ENCODE data around the gene FCHO1.
A peak's percentile ranks its signal among the peaks of the same experiment; 100 is the strongest.

Gene FCHO1

GRCh38 chr19:17751103-17751911, at the start of gene FCHO1:
FCHO1 (plus strand) TSS chr19:17751477; CDS start chr19:17755165, 3,688 bp downstream.
- peak; percentile 86 for DNase-seq

- DNase-seq = peak; percentile 78
These were observed 47.3 kb upstream of the FCHO1 start for GRCh38 chr19:17703824-17704463.

GRCh38 chr19:17706750-17707181, 44.5 kb upstream of the FCHO1 start:
- no peak for DNase-seq

- no peak for DNase-seq
These were observed 39.4 kb upstream of the FCHO1 start for GRCh38 chr19:17711851-17712250.

GRCh38 chr19:17716309-17716929, 34.9 kb upstream of the FCHO1 start:
- no peak for DNase-seq

- no peak for DNase-seq
These were observed 32.7 kb upstream of the FCHO1 start for GRCh38 chr19:17718550-17718946.

- DNase-seq = peak; percentile 73
These were observed 32.1 kb upstream of the FCHO1 start, which contains the start of gene MAP1S for GRCh38 chr19:17718947-17719711. MAP1S (plus strand) TSS chr19:17719480; CDS start chr19:17719503, 23 bp downstream.

GRCh38 chr19:17719730-17720400, 31.4 kb upstream of the FCHO1 start:
- DNase-seq = peak; percentile 54

GRCh38 chr19:17720440-17720839, 30.8 kb upstream of the FCHO1 start:
- peak; percentile 3 for DNase-seq

GRCh38 chr19:17721111-17721628, 30.1 kb upstream of the FCHO1 start:
- DNase-seq = no peak

GRCh38 chr19:17721821-17722220, 29.5 kb upstream of the FCHO1 start:
- no peak for DNase-seq

- no peak for DNase-seq
These were observed 28.5 kb upstream of the FCHO1 start for GRCh38 chr19:17722655-17723240.

GRCh38 chr19:17724655-17725054, 26.6 kb upstream of the FCHO1 start:
- no peak for DNase-seq

- DNase-seq = no peak
These were observed 25.7 kb upstream of the FCHO1 start for GRCh38 chr19:17725422-17726078.

- DNase-seq = no peak
These were observed 25.0 kb upstream of the FCHO1 start for GRCh38 chr19:17726136-17726741.

- DNase-seq = no peak
These were observed 24.1 kb upstream of the FCHO1 start for GRCh38 chr19:17726964-17727773.

- no peak for DNase-seq
These were observed 23.4 kb upstream of the FCHO1 start for GRCh38 chr19:17727843-17728242.

- no peak for DNase-seq
These were observed 18.1 kb upstream of the FCHO1 start for GRCh38 chr19:17733127-17733526.

- no peak for DNase-seq
These were observed 17.1 kb upstream of the FCHO1 start for GRCh38 chr19:17734146-17734545.

- DNase-seq = no peak
These were observed 15.9 kb upstream of the FCHO1 start for GRCh38 chr19:17735410-17735809.
